Parathyroid adenoma (tissue), 2 donors: ENCODE data around the gene ZBTB21.

Experiments
- H2AFZ ChIP-seq: fragments of 300-600 bp; sonication (generic); one replicate; pipeline ENCODE4 v1.7.0; 2017; ENCODE audit warnings: antibody characterized with exemption, mild to moderate bottlenecking
- H3K27ac ChIP-seq: fragments of 300-600 bp; sonication (generic); one replicate; pipeline ENCODE4 v1.7.0; 2017
- H3K27me3 ChIP-seq: fragments of 300-600 bp; sonication (generic); one replicate; pipeline ENCODE4 v1.7.0; 2017; ENCODE audit warnings: low read length; ENCODE audit not compliant: control insufficient read depth, insufficient read depth
- H3K36me3 ChIP-seq: fragments of 300-600 bp; sonication (generic); one replicate; pipeline ENCODE4 v1.7.0; 2017; ENCODE audit warnings: low read length; ENCODE audit not compliant: control insufficient read depth, insufficient read depth
- H3K4me1 ChIP-seq: fragments of 300-600 bp; sonication (generic); one replicate; pipeline ENCODE4 v1.7.0; 2017; ENCODE audit warnings: control low read depth
- H3K4me2 ChIP-seq: fragments of 300-600 bp; sonication (generic); one replicate; pipeline ENCODE4 v1.7.0; 2017; ENCODE audit warnings: low read length
- H3K4me3 ChIP-seq: fragments of 300-600 bp; sonication (generic); one replicate; pipeline ENCODE4 v1.7.0; 2017; ENCODE audit warnings: low read depth, low read length
- H3K79me2 ChIP-seq: fragments of 300-600 bp; sonication (generic); one replicate; pipeline ENCODE4 v1.7.0; 2017; ENCODE audit warnings: control low read depth
- H3K9ac ChIP-seq: fragments of 300-600 bp; sonication (generic); one replicate; pipeline ENCODE4 v1.7.0; 2017; ENCODE audit warnings: mild to moderate bottlenecking
- H3K9me3 ChIP-seq: fragments of 300-600 bp; sonication (generic); one replicate; pipeline ENCODE4 v1.7.0; 2017; ENCODE audit warnings: low read length; ENCODE audit not compliant: control insufficient read depth
- CTCF ChIP-seq: fragments of 300-600 bp; sonication (generic); IDR thresholded peaks from one replicate; pipeline ENCODE4 v1.7.0; 2017; ENCODE audit warnings: antibody characterized with exemption, mild to moderate bottlenecking
- donor health status: primary hyperparathyroidism.

ZBTB21 gene

GRCh38 chr21:42022906-42023305 is 12.7 kb upstream of the ZBTB21 start:
- H2AFZ ChIP-seq, result no peak overlapping the region
- TF ChIP-seq CTCF, result no peak
- no peaks in the 10 kb centered on the region for H3K79me2 ChIP-seq
- H3K4me3 ChIP-seq, result no peak overlapping the region
- H3K36me3 ChIP-seq, result no peaks in the 10 kb centered on the region
- H3K27me3 ChIP-seq, result no peaks in the 10 kb centered on the region
- no peak overlapping the region for H3K4me2 ChIP-seq
- H3K27ac ChIP-seq, result no peak overlapping the region
- H3K9ac ChIP-seq, result no peak overlapping the region
- H3K4me1 ChIP-seq, result no peaks in the 10 kb centered on the region
- H3K9me3 ChIP-seq, result no peaks in the 10 kb centered on the region

- Histone ChIP-seq H3K4me3 (no peak overlapping the region), H3K4me2 (no peak overlapping the region), H2AFZ (no peak overlapping the region), H3K36me3 (no peaks in the 10 kb centered on the region), H3K9ac (no peak overlapping the region), H3K27ac (no peak overlapping the region), H3K4me1 (no peaks in the 10 kb centered on the region), H3K9me3 (no peaks in the 10 kb centered on the region), H3K79me2 (no peaks in the 10 kb centered on the region), H3K27me3 (no peaks in the 10 kb centered on the region)
- no peak for TF ChIP-seq CTCF
Observed at GRCh38 chr21:42022091-42022430, 11.9 kb upstream of the ZBTB21 start.

- H3K4me3 ChIP-seq, result no peak overlapping the region
- H3K9ac ChIP-seq, result no peak overlapping the region
- no peak overlapping the region for H3K27ac ChIP-seq
- H3K9me3 ChIP-seq, result no peaks in the 10 kb centered on the region
- no peaks in the 10 kb centered on the region for H3K27me3 ChIP-seq
- no peak overlapping the region for H2AFZ ChIP-seq
- H3K79me2 ChIP-seq, result no peaks in the 10 kb centered on the region
- H3K4me2 ChIP-seq, result no peak overlapping the region
- no peaks in the 10 kb centered on the region for H3K36me3 ChIP-seq
- TF ChIP-seq CTCF, result no peak
- H3K4me1 ChIP-seq, result no peaks in the 10 kb centered on the region
Observed at GRCh38 chr21:42021371-42022090, 11.4 kb upstream of the ZBTB21 start.

- H3K27ac ChIP-seq, result no peak overlapping the region
- H3K4me3 ChIP-seq, result no peak overlapping the region
- TF ChIP-seq CTCF, result no peak
- H3K27me3 ChIP-seq, result no peaks in the 10 kb centered on the region
- H3K4me2 ChIP-seq, result no peak overlapping the region
- H3K9ac ChIP-seq, result no peak overlapping the region
- no peak overlapping the region for H2AFZ ChIP-seq
- H3K79me2 ChIP-seq, result no peaks in the 10 kb centered on the region
- H3K9me3 ChIP-seq, result no peaks in the 10 kb centered on the region
- H3K4me1 ChIP-seq, result no peaks in the 10 kb centered on the region
- no peaks in the 10 kb centered on the region for H3K36me3 ChIP-seq
Observed at GRCh38 chr21:42019706-42020105, 9.5 kb upstream of the ZBTB21 start.

- Histone ChIP-seq H3K4me2 (no peak overlapping the region), H3K9me3 (no peaks in the 10 kb centered on the region), H3K4me1 (no peaks in the 10 kb centered on the region), H2AFZ (no peak overlapping the region), H3K27me3 (no peaks in the 10 kb centered on the region), H3K4me3 (no peak overlapping the region), H3K27ac (no peak overlapping the region), H3K9ac (no peak overlapping the region), H3K36me3 (no peaks in the 10 kb centered on the region), H3K79me2 (no peaks in the 10 kb centered on the region)
- TF ChIP-seq CTCF, result no peak
Observed at GRCh38 chr21:42019101-42019605, 9.0 kb upstream of the ZBTB21 start.
